Subcutaneous abdominal adipose tissue (tissue), 5 donors: ENCODE results near the gene KRTAP10-3.

Source experiments
- H3K27ac ChIP-seq: one replicate; pipeline ENCODE4 v1.7.0; 2013; ENCODE audit warnings: low read depth, mild to moderate bottlenecking, inconsistent platforms, low read length, moderate library complexity
- H3K27me3 ChIP-seq, 5 donors: one replicate each; pipeline ENCODE4 v1.7.0; 2013; ENCODE audit warnings: low read length in 5 of 5, inconsistent platforms in 1 of 5; ENCODE audit not compliant: control insufficient read depth in 5 of 5, insufficient read depth in 4 of 5
- H3K36me3 ChIP-seq, 5 donors: one replicate each; pipeline ENCODE4 v1.7.0; 2013; ENCODE audit warnings: low read length in 5 of 5; ENCODE audit not compliant: control insufficient read depth in 5 of 5, insufficient read depth in 5 of 5
- H3K4me1 ChIP-seq, 5 donors: one replicate each; pipeline ENCODE4 v1.7.0; 2013; ENCODE audit warnings: low read length in 5 of 5, mild to moderate bottlenecking in 3 of 5, moderate library complexity in 1 of 5; ENCODE audit not compliant: control insufficient read depth in 5 of 5, insufficient read depth in 5 of 5
- H3K4me3 ChIP-seq, 5 donors: one replicate each; pipeline ENCODE4 v1.7.0; 2013; ENCODE audit warnings: low read length in 5 of 5, low read depth in 1 of 5
- H3K9ac ChIP-seq, 5 donors: one replicate each; pipeline ENCODE4 v1.7.0; 2013; ENCODE audit warnings: low read length in 5 of 5, mild to moderate bottlenecking in 4 of 5, moderate library complexity in 3 of 5
- H3K9me3 ChIP-seq, 5 donors: one replicate each; pipeline ENCODE4 v1.7.0; 2013; ENCODE audit warnings: low read length in 5 of 5; ENCODE audit not compliant: control insufficient read depth in 5 of 5
- donor health status: healthy.
- donor health status: healthy.
- donor health status: healthy.
- donor health status: healthy.
- donor health status: healthy.

KRTAP10-3 gene

GRCh38 chr21:44548922-44549321 lies 9.7 kb downstream of the KRTAP10-3 start:
- Histone ChIP-seq H3K9ac (no peak overlapping the region), H3K4me1 (no peaks in the 10 kb centered on the region), H3K9me3 (peaks cover 0 to 9% (median 2%) of the 10 kb centered on the region in 5 donors), H3K4me3 (no peak overlapping the region), H3K27ac (no peak overlapping the region), H3K27me3 (peaks cover 18 to 43% (median 32%) of the 10 kb centered on the region in 5 donors), H3K36me3 (no peaks in the 10 kb centered on the region)

- Histone ChIP-seq H3K36me3 (no peaks in the 10 kb centered on the region), H3K9me3 (peaks cover 0 to 9% (median 2%) of the 10 kb centered on the region in 5 donors), H3K4me1 (no peaks in the 10 kb centered on the region), H3K27ac (no peak overlapping the region), H3K9ac (no peak overlapping the region), H3K27me3 (peaks cover 16 to 40% (median 32%) of the 10 kb centered on the region in 5 donors), H3K4me3 (no peak overlapping the region)
Observed at GRCh38 chr21:44548381-44548780, 10.2 kb downstream of the KRTAP10-3 start.

GRCh38 chr21:44547656-44548331 lies 10.8 kb downstream of the KRTAP10-3 start:
- Histone ChIP-seq H3K4me3 (no peak overlapping the region), H3K36me3 (no peaks in the 10 kb centered on the region), H3K4me1 (no peaks in the 10 kb centered on the region), H3K9ac (no peak overlapping the region), H3K27ac (no peak overlapping the region), H3K27me3 (peaks cover 16 to 40% (median 29%) of the 10 kb centered on the region in 5 donors), H3K9me3 (peaks cover 0 to 9% (median 4%) of the 10 kb centered on the region in 5 donors)

- Histone ChIP-seq H3K36me3 (no peaks in the 10 kb centered on the region), H3K4me1 (no peaks in the 10 kb centered on the region), H3K27me3 (peaks cover 8 to 24% (median 14%) of the 10 kb centered on the region in 5 donors), H3K27ac (no peak overlapping the region), H3K9me3 (peaks cover 0 to 11% (median 8%) of the 10 kb centered on the region in 5 donors), H3K9ac (no peak overlapping the region), H3K4me3 (no peak overlapping the region)
Observed at GRCh38 chr21:44544566-44544965, 14.0 kb downstream of the KRTAP10-3 start.

GRCh38 chr21:44542716-44543115 lies 15.9 kb downstream of the KRTAP10-3 start:
- H3K4me3 ChIP-seq: no peak overlapping the region

GRCh38 chr21:44540741-44541288 lies 17.8 kb downstream of the KRTAP10-3 start:
- H3K36me3 ChIP-seq: no peaks in the 10 kb centered on the region
- H3K27ac ChIP-seq: no peak overlapping the region
- H3K4me3 ChIP-seq: no peak overlapping the region
- H3K4me1 ChIP-seq: no peaks in the 10 kb centered on the region
- no peak overlapping the region for H3K9ac ChIP-seq
- H3K27me3 ChIP-seq: peaks cover 3 to 9% (median 9%) of the 10 kb centered on the region in 5 donors
- peaks cover 0 to 11% (median 0%) of the 10 kb centered on the region in 5 donors for H3K9me3 ChIP-seq

More at GRCh38 chr21:44542716-44543115, 15.9 kb downstream of the KRTAP10-3 start:
- peaks cover 3 to 10% (median 9%) of the 10 kb centered on the region in 5 donors for H3K27me3 ChIP-seq
- no peaks in the 10 kb centered on the region for H3K4me1 ChIP-seq
- H3K9ac ChIP-seq: no peak overlapping the region
- H3K9me3 ChIP-seq: peaks cover 0 to 11% (median 8%) of the 10 kb centered on the region in 5 donors
- H3K27ac ChIP-seq: no peak overlapping the region
- no peaks in the 10 kb centered on the region for H3K36me3 ChIP-seq

GRCh38 chr21:44539991-44540666 lies 18.5 kb downstream of the KRTAP10-3 start, which contains the start of gene KRTAP10-1:
Gene KRTAP10-1 (minus strand): TSS chr21:44540195. CDS start chr21:44540150, 45 bp downstream.
- peaks cover 3 to 9% (median 9%) of the 10 kb centered on the region in 5 donors for H3K27me3 ChIP-seq
- no peak within 1 kb of the TSS for H3K27ac ChIP-seq
- H3K4me3 ChIP-seq: no peak within 1 kb of the TSS

GRCh38 chr21:44539046-44539445 lies 19.5 kb downstream of the KRTAP10-3 start:
- Histone ChIP-seq H3K9me3 (peaks cover 0 to 11% (median 0%) of the 10 kb centered on the region in 5 donors), H3K27ac (no peak overlapping the region)

More at GRCh38 chr21:44539991-44540666, 18.5 kb downstream of the KRTAP10-3 start, which contains the start of gene KRTAP10-1:
- H3K9me3 ChIP-seq: peaks cover 0 to 11% (median 0%) of the 10 kb centered on the region in 5 donors
- H3K9ac ChIP-seq: no peak within 1 kb of the TSS
- no peaks in the 10 kb centered on the region for H3K4me1 ChIP-seq
- no peaks in the 10 kb centered on the region for H3K36me3 ChIP-seq

GRCh38 chr21:44537930-44538911 lies 20.4 kb downstream of the KRTAP10-3 start:
- Histone ChIP-seq H3K9me3 (peaks cover 0 to 11% (median 0%) of the 10 kb centered on the region in 5 donors), H3K27me3 (peaks cover 3 to 9% (median 9%) of the 10 kb centered on the region in 5 donors), H3K4me3 (no peak overlapping the region), H3K27ac (no peak overlapping the region), H3K36me3 (no peaks in the 10 kb centered on the region), H3K4me1 (no peaks in the 10 kb centered on the region), H3K9ac (no peak overlapping the region)

More at GRCh38 chr21:44539046-44539445, 19.5 kb downstream of the KRTAP10-3 start:
- H3K27me3 ChIP-seq: peaks cover 3 to 9% (median 9%) of the 10 kb centered on the region in 5 donors
- no peaks in the 10 kb centered on the region for H3K4me1 ChIP-seq
- H3K9ac ChIP-seq: no peak overlapping the region
- no peak overlapping the region for H3K4me3 ChIP-seq
- no peaks in the 10 kb centered on the region for H3K36me3 ChIP-seq
